WTC11 (cell line): ENCODE data around the gene COL4A2. TPM values are rescaled to one million over a fixed set of nuclear protein-coding genes. Genes with fewer than 3 reads are reported as not detected.

Experiments used
- ATAC-seq: fragments of 200-7000 bp; cut with Tn5 transposase; 2 replicates; pipeline ENCODE4 v1.10.0; 2021; ENCODE audit warnings: mild to moderate bottlenecking, moderate library complexity
- CTCF ChIA-PET: fragments of 300-600 bp; sonication (Branson Sonifier 250); formaldehyde crosslinking; loops from one replicate; lab custom pipeline; 2021; ENCODE audit warnings: antibody characterized with exemption; lab: Charles Lee
- POLR2A ChIA-PET: fragments of 350-600 bp; sonication (Branson Sonifier 250); formaldehyde crosslinking; loops from one replicate; lab custom pipeline; 2021; ENCODE audit warnings: antibody characterized with exemption; lab: Charles Lee
- DNase-seq: peaks from one replicate; pipeline ENCODE4 v3.0.0; 2021; ENCODE audit warnings: low spot score
- H3K27ac Mint-ChIP-seq: 2 replicates; pipeline ENCODE4 v1.8.0; 2021; ENCODE audit warnings: mixed read lengths
- H3K27me3 Mint-ChIP-seq: 2 replicates; pipeline ENCODE4 v1.8.0; 2021; ENCODE audit warnings: low read depth, mild to moderate bottlenecking, moderate library complexity, mixed read lengths
- H3K36me3 Mint-ChIP-seq: 2 replicates; pipeline ENCODE4 v1.8.0; 2021; ENCODE audit warnings: mixed read lengths
- H3K4me1 Mint-ChIP-seq: 2 replicates; pipeline ENCODE4 v1.8.0; 2022; ENCODE audit warnings: mixed read lengths
- H3K4me3 Mint-ChIP-seq: 2 replicates; pipeline ENCODE4 v1.8.0; 2021; ENCODE audit warnings: mild to moderate bottlenecking, moderate library complexity, mixed read lengths
- H3K9me3 Mint-ChIP-seq: 2 replicates; pipeline ENCODE4 v1.8.0; 2021; ENCODE audit warnings: mixed read lengths
- ELF4 ChIP-seq: sonication (generic); formaldehyde crosslinking; IDR thresholded peaks from 2 replicates; pipeline ENCODE4 v1.8.1; 2022; ENCODE audit warnings: low read depth, mild to moderate bottlenecking, moderate library complexity, missing genetic modification reagents
- IRF2 ChIP-seq: sonication (generic); formaldehyde crosslinking; IDR thresholded peaks from 2 replicates; pipeline ENCODE4 v1.8.0; 2022; ENCODE audit warnings: low read depth, missing genetic modification reagents, borderline replicate concordance
- NFE2L1 ChIP-seq: sonication (generic); formaldehyde crosslinking; IDR thresholded peaks from 2 replicates; pipeline ENCODE4 v1.8.1; 2023; ENCODE audit warnings: missing genetic modification reagents
- NR3C1 ChIP-seq: sonication (generic); formaldehyde crosslinking; conservative IDR thresholded peaks from 2 replicates; pipeline ENCODE4 v1.8.1; 2023; ENCODE audit warnings: low read depth, mild to moderate bottlenecking, missing genetic modification reagents
- SP1 ChIP-seq: sonication (generic); formaldehyde crosslinking; conservative IDR thresholded peaks from 2 replicates; pipeline ENCODE4 v1.8.1; 2022; ENCODE audit warnings: missing genetic modification reagents
- ZNF232 ChIP-seq: sonication (generic); formaldehyde crosslinking; IDR thresholded peaks from 2 replicates; pipeline ENCODE4 v1.8.0; 2022; ENCODE audit warnings: mild to moderate bottlenecking, missing genetic modification reagents
- ZNF416 ChIP-seq: fragments of 250-450 bp; sonication (Bioruptor Pico); IDR thresholded peaks from 2 replicates; pipeline ENCODE4 v1.9.0; 2021; ENCODE audit warnings: mild to moderate bottlenecking, inconsistent platforms
- ZNF423 ChIP-seq: fragments of 250-450 bp; sonication (Bioruptor Pico); IDR thresholded peaks from 2 replicates; pipeline ENCODE4 v2.1.2; 2022; ENCODE audit warnings: mild to moderate bottlenecking, moderate library complexity
- ZNF671 ChIP-seq: fragments of 250-450 bp; sonication (Bioruptor Pico); IDR thresholded peaks from 2 replicates; pipeline ENCODE4 v1.8.0; 2021; ENCODE audit warnings: mild to moderate bottlenecking
- total RNA-seq: library from RNA; stranded (reverse); gene quantifications from 3 replicates; pipeline ENCODE4 v1.2.3, GENCODE V29; 2021
- TF ChIP-seq, protein P1 (sequence below): sonication (generic); formaldehyde crosslinking; IDR thresholded peaks from 2 replicates; pipeline ENCODE4 v1.8.1; 2023; ENCODE audit warnings: mild to moderate bottlenecking, missing genetic modification reagents, moderate library complexity
- TF ChIP-seq, protein P2 (sequence below): sonication (generic); formaldehyde crosslinking; IDR thresholded peaks from 2 replicates; pipeline ENCODE4 v1.8.1; 2022; ENCODE audit warnings: mild to moderate bottlenecking, moderate library complexity, missing genetic modification reagents
- TF ChIP-seq, protein P3 (sequence below): sonication (generic); formaldehyde crosslinking; IDR thresholded peaks from 2 replicates; pipeline ENCODE4 v1.8.0; 2022; ENCODE audit warnings: mild to moderate bottlenecking, missing genetic modification reagents
- TF ChIP-seq, protein P4 (sequence below): fragments of 250-450 bp; sonication (Bioruptor Pico); IDR thresholded peaks from 2 replicates; pipeline ENCODE4 v1.8.0; 2021; ENCODE audit warnings: mild to moderate bottlenecking
- TF ChIP-seq, protein P5 (sequence below): sonication (generic); formaldehyde crosslinking; IDR thresholded peaks from 2 replicates; pipeline ENCODE4 v1.8.1; 2023; ENCODE audit warnings: mild to moderate bottlenecking, missing genetic modification reagents
- TF ChIP-seq, protein P6 (sequence below): sonication (generic); formaldehyde crosslinking; IDR thresholded peaks from 2 replicates; pipeline ENCODE4 v1.8.1; 2022; ENCODE audit warnings: mild to moderate bottlenecking, missing genetic modification reagents, moderate library complexity, borderline replicate concordance
- TF ChIP-seq, protein P7 (sequence below): sonication (generic); formaldehyde crosslinking; IDR thresholded peaks from 2 replicates; pipeline ENCODE4 v1.8.0; 2023; ENCODE audit warnings: mild to moderate bottlenecking, missing genetic modification reagents
- TF ChIP-seq, protein P8 (sequence below): sonication (generic); formaldehyde crosslinking; IDR thresholded peaks from 2 replicates; pipeline ENCODE4 v1.8.0; 2022; ENCODE audit warnings: mild to moderate bottlenecking, missing genetic modification reagents

Gene COL4A2
- total RNA-seq, 1 experiment from 2014 or later = 109 TPM

DNA sequence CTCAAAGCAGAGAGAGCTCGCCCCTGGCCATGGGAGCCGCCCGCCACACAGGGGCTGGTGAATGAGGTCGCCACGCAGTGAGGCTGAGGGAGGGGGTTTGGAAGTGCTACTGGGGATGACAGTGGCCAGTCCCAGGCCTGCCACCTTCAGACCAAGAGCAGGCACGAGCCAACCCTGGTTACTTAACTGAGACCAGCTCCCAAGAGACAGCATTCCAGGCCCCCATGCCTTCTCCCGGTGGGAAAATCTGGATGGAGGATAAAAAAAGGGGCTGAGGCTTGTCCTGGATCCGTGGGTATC is 211.1 kb downstream of the COL4A2 start:
- Mint-ChIP-seq H3K27ac (no peak overlapping the region), H3K9me3 (no peaks in the 10 kb centered on the region), H3K4me3 (no peak overlapping the region), H3K36me3 (no peaks in the 10 kb centered on the region), H3K4me1 (peaks cover 8% of the 10 kb centered on the region; the same call in 1 of the 2 replicates), H3K27me3 (no peaks in the 10 kb centered on the region)
- CTCF ChIA-PET = interaction anchor here (1.1 to 1.9 kb wide), 3 partner anchors 13 to 127 kb away, joined by 3 to 11 read pairs (median 3); no protein-coding TSS in a partner anchor
- ATAC-seq (peak; percentile 22), DNase-seq (no peak)
- POLR2A ChIA-PET = no interaction called here
- TF ChIP-seq, protein P1, sequence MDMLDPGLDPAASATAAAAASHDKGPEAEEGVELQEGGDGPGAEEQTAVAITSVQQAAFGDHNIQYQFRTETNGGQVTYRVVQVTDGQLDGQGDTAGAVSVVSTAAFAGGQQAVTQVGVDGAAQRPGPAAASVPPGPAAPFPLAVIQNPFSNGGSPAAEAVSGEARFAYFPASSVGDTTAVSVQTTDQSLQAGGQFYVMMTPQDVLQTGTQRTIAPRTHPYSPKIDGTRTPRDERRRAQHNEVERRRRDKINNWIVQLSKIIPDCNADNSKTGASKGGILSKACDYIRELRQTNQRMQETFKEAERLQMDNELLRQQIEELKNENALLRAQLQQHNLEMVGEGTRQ (CRISPR knock-in tag) = no peak
- TF ChIP-seq, protein P2, sequence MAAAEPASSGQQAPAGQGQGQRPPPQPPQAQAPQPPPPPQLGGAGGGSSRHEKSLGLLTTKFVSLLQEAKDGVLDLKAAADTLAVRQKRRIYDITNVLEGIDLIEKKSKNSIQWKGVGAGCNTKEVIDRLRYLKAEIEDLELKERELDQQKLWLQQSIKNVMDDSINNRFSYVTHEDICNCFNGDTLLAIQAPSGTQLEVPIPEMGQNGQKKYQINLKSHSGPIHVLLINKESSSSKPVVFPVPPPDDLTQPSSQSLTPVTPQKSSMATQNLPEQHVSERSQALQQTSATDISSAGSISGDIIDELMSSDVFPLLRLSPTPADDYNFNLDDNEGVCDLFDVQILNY (CRISPR knock-in tag) = no peak

DNA sequence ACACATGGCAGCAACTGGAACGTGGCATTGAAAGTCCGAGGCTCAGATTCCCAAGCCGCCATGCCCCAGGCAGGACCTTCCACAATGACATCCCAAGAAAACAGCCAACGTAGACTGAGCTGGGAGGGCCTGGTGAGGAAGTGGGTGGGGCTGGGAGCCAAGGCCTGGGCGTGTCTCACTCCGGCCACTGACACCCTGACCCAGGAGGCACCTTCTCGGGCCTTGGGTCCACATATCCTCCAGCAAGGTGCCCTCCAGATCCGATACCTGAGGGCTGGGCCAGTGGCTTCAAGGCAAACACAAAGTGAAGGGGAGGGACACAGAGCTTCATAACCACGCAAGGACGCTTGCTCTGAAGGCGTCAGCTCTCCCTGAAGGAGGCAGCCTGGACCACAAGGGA is 211.5 kb downstream of the COL4A2 start:
- CTCF ChIA-PET = interaction anchor here (1.1 to 1.9 kb wide), 3 partner anchors 13 to 126 kb away, joined by 3 to 11 read pairs (median 3); no protein-coding TSS in a partner anchor
- TF ChIP-seq, protein P3, sequence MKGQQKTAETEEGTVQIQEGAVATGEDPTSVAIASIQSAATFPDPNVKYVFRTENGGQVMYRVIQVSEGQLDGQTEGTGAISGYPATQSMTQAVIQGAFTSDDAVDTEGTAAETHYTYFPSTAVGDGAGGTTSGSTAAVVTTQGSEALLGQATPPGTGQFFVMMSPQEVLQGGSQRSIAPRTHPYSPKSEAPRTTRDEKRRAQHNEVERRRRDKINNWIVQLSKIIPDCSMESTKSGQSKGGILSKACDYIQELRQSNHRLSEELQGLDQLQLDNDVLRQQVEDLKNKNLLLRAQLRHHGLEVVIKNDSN (CRISPR knock-in tag) = no peak
- TF ChIP-seq ZNF423 (CRISPR knock-in tag) (no peak), IRF2 (no peak), ZNF416 (CRISPR knock-in tag) (no peak), ELF4 (CRISPR knock-in tag) (no peak), NFE2L1 (CRISPR knock-in tag) (no peak), NR3C1 (CRISPR knock-in tag) (no peak), ZNF232 (CRISPR knock-in tag) (no peak), SP1 (CRISPR knock-in tag) (no peak), ZNF671 (no peak)
- TF ChIP-seq, protein P4, sequence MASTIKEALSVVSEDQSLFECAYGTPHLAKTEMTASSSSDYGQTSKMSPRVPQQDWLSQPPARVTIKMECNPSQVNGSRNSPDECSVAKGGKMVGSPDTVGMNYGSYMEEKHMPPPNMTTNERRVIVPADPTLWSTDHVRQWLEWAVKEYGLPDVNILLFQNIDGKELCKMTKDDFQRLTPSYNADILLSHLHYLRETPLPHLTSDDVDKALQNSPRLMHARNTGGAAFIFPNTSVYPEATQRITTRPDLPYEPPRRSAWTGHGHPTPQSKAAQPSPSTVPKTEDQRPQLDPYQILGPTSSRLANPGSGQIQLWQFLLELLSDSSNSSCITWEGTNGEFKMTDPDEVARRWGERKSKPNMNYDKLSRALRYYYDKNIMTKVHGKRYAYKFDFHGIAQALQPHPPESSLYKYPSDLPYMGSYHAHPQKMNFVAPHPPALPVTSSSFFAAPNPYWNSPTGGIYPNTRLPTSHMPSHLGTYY = no peak
- TF ChIP-seq, protein P5, sequence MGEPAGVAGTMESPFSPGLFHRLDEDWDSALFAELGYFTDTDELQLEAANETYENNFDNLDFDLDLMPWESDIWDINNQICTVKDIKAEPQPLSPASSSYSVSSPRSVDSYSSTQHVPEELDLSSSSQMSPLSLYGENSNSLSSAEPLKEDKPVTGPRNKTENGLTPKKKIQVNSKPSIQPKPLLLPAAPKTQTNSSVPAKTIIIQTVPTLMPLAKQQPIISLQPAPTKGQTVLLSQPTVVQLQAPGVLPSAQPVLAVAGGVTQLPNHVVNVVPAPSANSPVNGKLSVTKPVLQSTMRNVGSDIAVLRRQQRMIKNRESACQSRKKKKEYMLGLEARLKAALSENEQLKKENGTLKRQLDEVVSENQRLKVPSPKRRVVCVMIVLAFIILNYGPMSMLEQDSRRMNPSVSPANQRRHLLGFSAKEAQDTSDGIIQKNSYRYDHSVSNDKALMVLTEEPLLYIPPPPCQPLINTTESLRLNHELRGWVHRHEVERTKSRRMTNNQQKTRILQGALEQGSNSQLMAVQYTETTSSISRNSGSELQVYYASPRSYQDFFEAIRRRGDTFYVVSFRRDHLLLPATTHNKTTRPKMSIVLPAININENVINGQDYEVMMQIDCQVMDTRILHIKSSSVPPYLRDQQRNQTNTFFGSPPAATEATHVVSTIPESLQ (CRISPR knock-in tag) = no peak
- TF ChIP-seq, protein P6, sequence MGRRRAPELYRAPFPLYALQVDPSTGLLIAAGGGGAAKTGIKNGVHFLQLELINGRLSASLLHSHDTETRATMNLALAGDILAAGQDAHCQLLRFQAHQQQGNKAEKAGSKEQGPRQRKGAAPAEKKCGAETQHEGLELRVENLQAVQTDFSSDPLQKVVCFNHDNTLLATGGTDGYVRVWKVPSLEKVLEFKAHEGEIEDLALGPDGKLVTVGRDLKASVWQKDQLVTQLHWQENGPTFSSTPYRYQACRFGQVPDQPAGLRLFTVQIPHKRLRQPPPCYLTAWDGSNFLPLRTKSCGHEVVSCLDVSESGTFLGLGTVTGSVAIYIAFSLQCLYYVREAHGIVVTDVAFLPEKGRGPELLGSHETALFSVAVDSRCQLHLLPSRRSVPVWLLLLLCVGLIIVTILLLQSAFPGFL (CRISPR knock-in tag) = no peak
- TF ChIP-seq, protein P7, sequence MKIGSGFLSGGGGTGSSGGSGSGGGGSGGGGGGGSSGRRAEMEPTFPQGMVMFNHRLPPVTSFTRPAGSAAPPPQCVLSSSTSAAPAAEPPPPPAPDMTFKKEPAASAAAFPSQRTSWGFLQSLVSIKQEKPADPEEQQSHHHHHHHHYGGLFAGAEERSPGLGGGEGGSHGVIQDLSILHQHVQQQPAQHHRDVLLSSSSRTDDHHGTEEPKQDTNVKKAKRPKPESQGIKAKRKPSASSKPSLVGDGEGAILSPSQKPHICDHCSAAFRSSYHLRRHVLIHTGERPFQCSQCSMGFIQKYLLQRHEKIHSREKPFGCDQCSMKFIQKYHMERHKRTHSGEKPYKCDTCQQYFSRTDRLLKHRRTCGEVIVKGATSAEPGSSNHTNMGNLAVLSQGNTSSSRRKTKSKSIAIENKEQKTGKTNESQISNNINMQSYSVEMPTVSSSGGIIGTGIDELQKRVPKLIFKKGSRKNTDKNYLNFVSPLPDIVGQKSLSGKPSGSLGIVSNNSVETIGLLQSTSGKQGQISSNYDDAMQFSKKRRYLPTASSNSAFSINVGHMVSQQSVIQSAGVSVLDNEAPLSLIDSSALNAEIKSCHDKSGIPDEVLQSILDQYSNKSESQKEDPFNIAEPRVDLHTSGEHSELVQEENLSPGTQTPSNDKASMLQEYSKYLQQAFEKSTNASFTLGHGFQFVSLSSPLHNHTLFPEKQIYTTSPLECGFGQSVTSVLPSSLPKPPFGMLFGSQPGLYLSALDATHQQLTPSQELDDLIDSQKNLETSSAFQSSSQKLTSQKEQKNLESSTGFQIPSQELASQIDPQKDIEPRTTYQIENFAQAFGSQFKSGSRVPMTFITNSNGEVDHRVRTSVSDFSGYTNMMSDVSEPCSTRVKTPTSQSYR = no peak
- TF ChIP-seq, protein P8, sequence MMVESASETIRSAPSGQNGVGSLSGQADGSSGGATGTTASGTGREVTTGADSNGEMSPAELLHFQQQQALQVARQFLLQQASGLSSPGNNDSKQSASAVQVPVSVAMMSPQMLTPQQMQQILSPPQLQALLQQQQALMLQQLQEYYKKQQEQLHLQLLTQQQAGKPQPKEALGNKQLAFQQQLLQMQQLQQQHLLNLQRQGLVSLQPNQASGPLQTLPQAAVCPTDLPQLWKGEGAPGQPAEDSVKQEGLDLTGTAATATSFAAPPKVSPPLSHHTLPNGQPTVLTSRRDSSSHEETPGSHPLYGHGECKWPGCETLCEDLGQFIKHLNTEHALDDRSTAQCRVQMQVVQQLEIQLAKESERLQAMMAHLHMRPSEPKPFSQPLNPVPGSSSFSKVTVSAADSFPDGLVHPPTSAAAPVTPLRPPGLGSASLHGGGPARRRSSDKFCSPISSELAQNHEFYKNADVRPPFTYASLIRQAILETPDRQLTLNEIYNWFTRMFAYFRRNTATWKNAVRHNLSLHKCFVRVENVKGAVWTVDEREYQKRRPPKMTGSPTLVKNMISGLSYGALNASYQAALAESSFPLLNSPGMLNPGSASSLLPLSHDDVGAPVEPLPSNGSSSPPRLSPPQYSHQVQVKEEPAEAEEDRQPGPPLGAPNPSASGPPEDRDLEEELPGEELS (CRISPR knock-in tag) = no peak
- TF ChIP-seq, all 79 proteins: peak for 0
- peak; percentile 52 for ATAC-seq
- Mint-ChIP-seq H3K27me3 (no peaks in the 10 kb centered on the region), H3K36me3 (peaks cover 2% of the 10 kb centered on the region; the same call in 1 of the 2 replicates), H3K4me1 (peaks cover 8% of the 10 kb centered on the region; the same call in 1 of the 2 replicates), H3K9me3 (no peaks in the 10 kb centered on the region), H3K4me3 (no peak overlapping the region), H3K27ac (no peak overlapping the region)
- POLR2A ChIA-PET = no interaction called here
- no peak for DNase-seq
